Activated naive CD8-positive, alpha-beta T cell treated with anti-CD3 and anti-CD28 coated beads, Interleukin-2, amount 10 ng/mL, durations not matched to agents 7 days and 5 days (primary cell): ENCODE measurements around the gene PRUNE2. TPM values are rescaled to one million over a fixed set of nuclear protein-coding genes. Genes with fewer than 3 reads are reported as not detected.

Source experiments
- ATAC-seq: fragments of 150-1000 bp; cut with Tn5 transposase; one replicate; pipeline ENCODE4 v1.10.0; 2021; ENCODE audit warnings: low read depth, moderate library complexity
- POLR2A ChIA-PET: fragments of 350-600 bp; sonication (Branson Sonifier 250); formaldehyde crosslinking; loops from one replicate; lab custom pipeline; 2021; ENCODE audit warnings: antibody characterized with exemption; lab: Charles Lee
- DNase-seq: peaks from one replicate; pipeline ENCODE4 v3.0.0; 2021
- H3K27ac Mint-ChIP-seq: one replicate; pipeline ENCODE4 v1.8.0; 2022; ENCODE audit warnings: mild to moderate bottlenecking, mixed read lengths
- H3K27me3 Mint-ChIP-seq: one replicate; pipeline ENCODE4 v1.8.0; 2022; ENCODE audit warnings: mild to moderate bottlenecking, moderate library complexity, mixed read lengths
- H3K36me3 Mint-ChIP-seq: one replicate; pipeline ENCODE4 v1.8.0; 2021; ENCODE audit warnings: mild to moderate bottlenecking, mixed read lengths
- H3K4me1 Mint-ChIP-seq: one replicate; pipeline ENCODE4 v1.8.0; 2021; ENCODE audit warnings: mixed read lengths
- H3K4me3 Mint-ChIP-seq: one replicate; pipeline ENCODE4 v1.8.0; 2022; ENCODE audit warnings: mild to moderate bottlenecking, moderate library complexity, mixed read lengths
- H3K9me3 Mint-ChIP-seq: one replicate; pipeline ENCODE4 v1.8.0; 2021; ENCODE audit warnings: mixed read lengths
- total RNA-seq, 2 experiments: library from RNA; stranded (reverse); gene quantifications; one replicate each; pipeline ENCODE4 v1.2.3, GENCODE V29; 2021

Gene PRUNE2
- total RNA-seq, 2 experiments from 2014 or later, result 0.57 TPM; not detected in 1

GRCh38 chr9:76827296-76828080, 78.4 kb downstream of the PRUNE2 start:
- Mint-ChIP-seq H3K27me3 (peaks cover 8% of the 10 kb centered on the region), H3K4me1 (no peaks in the 10 kb centered on the region), H3K36me3 (no peaks in the 10 kb centered on the region), H3K4me3 (no peak overlapping the region), H3K27ac (no peak overlapping the region), H3K9me3 (no peaks in the 10 kb centered on the region)
- DNase-seq, result no peak
- ATAC-seq, result no peak
- POLR2A ChIA-PET, result no interaction called here

- Mint-ChIP-seq H3K9me3 (no peaks in the 10 kb centered on the region), H3K27me3 (peaks cover 2% of the 10 kb centered on the region), H3K4me3 (no peak overlapping the region), H3K4me1 (no peaks in the 10 kb centered on the region), H3K27ac (no peak overlapping the region), H3K36me3 (no peaks in the 10 kb centered on the region)
- POLR2A ChIA-PET, result no interaction called here
- ATAC-seq (no peak), DNase-seq (no peak)
Measured at GRCh38 chr9:76820431-76820830, 85.5 kb downstream of the PRUNE2 start.

- no peak overlapping the region for H3K4me3 Mint-ChIP-seq
- ATAC-seq (no peak), DNase-seq (no peak)
- H3K4me1 Mint-ChIP-seq, result no peaks in the 10 kb centered on the region
- H3K9me3 Mint-ChIP-seq, result no peaks in the 10 kb centered on the region
- H3K27me3 Mint-ChIP-seq, result peaks cover 2% of the 10 kb centered on the region
- POLR2A ChIA-PET, result no interaction called here
- no peak overlapping the region for H3K27ac Mint-ChIP-seq
- no peaks in the 10 kb centered on the region for H3K36me3 Mint-ChIP-seq
Measured at GRCh38 chr9:76818271-76818670, 87.6 kb downstream of the PRUNE2 start.

- H3K36me3 Mint-ChIP-seq, result no peaks in the 10 kb centered on the region
- H3K4me1 Mint-ChIP-seq, result no peaks in the 10 kb centered on the region
Measured at GRCh38 chr9:76817489-76817888, 88.4 kb downstream of the PRUNE2 start.

GRCh38 chr9:76812591-76812990, 93.3 kb downstream of the PRUNE2 start:
- Mint-ChIP-seq H3K27me3 (peaks cover 5% of the 10 kb centered on the region), H3K4me1 (no peaks in the 10 kb centered on the region), H3K9me3 (no peaks in the 10 kb centered on the region), H3K4me3 (no peak overlapping the region), H3K36me3 (no peaks in the 10 kb centered on the region), H3K27ac (no peak overlapping the region)
- POLR2A ChIA-PET, result no interaction called here
- no peak for ATAC-seq
- no peak for DNase-seq

More at GRCh38 chr9:76817489-76817888, 88.4 kb downstream of the PRUNE2 start:
- peaks cover 5% of the 10 kb centered on the region for H3K27me3 Mint-ChIP-seq
- ATAC-seq, result no peak
- no peaks in the 10 kb centered on the region for H3K9me3 Mint-ChIP-seq
- POLR2A ChIA-PET, result no interaction called here
- H3K27ac Mint-ChIP-seq, result no peak overlapping the region
- DNase-seq, result no peak
- H3K4me3 Mint-ChIP-seq, result no peak overlapping the region

GRCh38 chr9:76810377-76810957, 95.4 kb downstream of the PRUNE2 start:
- ATAC-seq (no peak), DNase-seq (no peak)
- POLR2A ChIA-PET, result no interaction called here
- no peaks in the 10 kb centered on the region for H3K9me3 Mint-ChIP-seq
- no peaks in the 10 kb centered on the region for H3K36me3 Mint-ChIP-seq
- no peak overlapping the region for H3K4me3 Mint-ChIP-seq
- H3K4me1 Mint-ChIP-seq, result no peaks in the 10 kb centered on the region
- H3K27me3 Mint-ChIP-seq, result peaks cover 4% of the 10 kb centered on the region
- no peak overlapping the region for H3K27ac Mint-ChIP-seq

GRCh38 chr9:76808636-76809035, 97.3 kb downstream of the PRUNE2 start:
- H3K4me1 Mint-ChIP-seq, result no peaks in the 10 kb centered on the region
- peaks cover 5% of the 10 kb centered on the region for H3K27me3 Mint-ChIP-seq
- H3K4me3 Mint-ChIP-seq, result no peak overlapping the region
- ATAC-seq (no peak), DNase-seq (no peak)
- no peak overlapping the region for H3K27ac Mint-ChIP-seq
- H3K36me3 Mint-ChIP-seq, result no peaks in the 10 kb centered on the region
- POLR2A ChIA-PET, result interaction anchor here (1.0 kb wide), 1 partner anchor 44 kb away, joined by 3 read pairs; no protein-coding TSS in a partner anchor
- no peaks in the 10 kb centered on the region for H3K9me3 Mint-ChIP-seq

- H3K9me3 Mint-ChIP-seq, result no peaks in the 10 kb centered on the region
- no peak for ATAC-seq
- DNase-seq, result no peak
- POLR2A ChIA-PET, result no interaction called here
- H3K27me3 Mint-ChIP-seq, result peaks cover 9% of the 10 kb centered on the region
- H3K4me1 Mint-ChIP-seq, result no peaks in the 10 kb centered on the region
- no peaks in the 10 kb centered on the region for H3K36me3 Mint-ChIP-seq
- no peak overlapping the region for H3K27ac Mint-ChIP-seq
- no peak overlapping the region for H3K4me3 Mint-ChIP-seq
Measured at GRCh38 chr9:76803762-76804161, 102.2 kb downstream of the PRUNE2 start.

- Mint-ChIP-seq H3K27me3 (peaks cover 11% of the 10 kb centered on the region), H3K9me3 (no peaks in the 10 kb centered on the region), H3K4me1 (no peaks in the 10 kb centered on the region), H3K36me3 (no peaks in the 10 kb centered on the region), H3K27ac (no peak overlapping the region), H3K4me3 (no peak overlapping the region)
- ATAC-seq (no peak), DNase-seq (no peak)
- POLR2A ChIA-PET, result no interaction called here
Measured at GRCh38 chr9:76803083-76803482, 102.8 kb downstream of the PRUNE2 start.

- Mint-ChIP-seq H3K4me1 (no peaks in the 10 kb centered on the region), H3K9me3 (no peaks in the 10 kb centered on the region), H3K36me3 (no peaks in the 10 kb centered on the region), H3K27me3 (peaks cover 20% of the 10 kb centered on the region), H3K4me3 (no peak overlapping the region), H3K27ac (no peak overlapping the region)
- DNase-seq (no peak), ATAC-seq (no peak)
- POLR2A ChIA-PET, result no interaction called here
Measured at GRCh38 chr9:76800901-76801300, 105.0 kb downstream of the PRUNE2 start.

- H3K27ac Mint-ChIP-seq, result no peak overlapping the region
- H3K27me3 Mint-ChIP-seq, result peaks cover 18% of the 10 kb centered on the region
- POLR2A ChIA-PET, result no interaction called here
- H3K36me3 Mint-ChIP-seq, result no peaks in the 10 kb centered on the region
- H3K4me1 Mint-ChIP-seq, result no peaks in the 10 kb centered on the region
- ATAC-seq (no peak), DNase-seq (no peak)
- no peak overlapping the region for H3K4me3 Mint-ChIP-seq
- H3K9me3 Mint-ChIP-seq, result no peaks in the 10 kb centered on the region
Measured at GRCh38 chr9:76799473-76799872, 106.4 kb downstream of the PRUNE2 start.

GRCh38 chr9:76798527-76798926, 107.4 kb downstream of the PRUNE2 start:
- no peaks in the 10 kb centered on the region for H3K9me3 Mint-ChIP-seq
- DNase-seq, result no peak
- H3K4me3 Mint-ChIP-seq, result no peak overlapping the region
- H3K27ac Mint-ChIP-seq, result no peak overlapping the region
- H3K27me3 Mint-ChIP-seq, result peaks cover 18% of the 10 kb centered on the region
- POLR2A ChIA-PET, result no interaction called here
- no peaks in the 10 kb centered on the region for H3K36me3 Mint-ChIP-seq
- no peak for ATAC-seq
- H3K4me1 Mint-ChIP-seq, result no peaks in the 10 kb centered on the region

GRCh38 chr9:76796296-76796695, 109.6 kb downstream of the PRUNE2 start:
- DNase-seq, result no peak
- H3K4me3 Mint-ChIP-seq, result no peak overlapping the region
- H3K27ac Mint-ChIP-seq, result no peak overlapping the region
- POLR2A ChIA-PET, result no interaction called here
- H3K27me3 Mint-ChIP-seq, result peaks cover 18% of the 10 kb centered on the region
- no peak for ATAC-seq
- H3K36me3 Mint-ChIP-seq, result no peaks in the 10 kb centered on the region
- H3K4me1 Mint-ChIP-seq, result no peaks in the 10 kb centered on the region
- no peaks in the 10 kb centered on the region for H3K9me3 Mint-ChIP-seq

GRCh38 chr9:76793784-76794431, 112.0 kb downstream of the PRUNE2 start:
- Mint-ChIP-seq H3K27ac (no peak overlapping the region), H3K9me3 (no peaks in the 10 kb centered on the region), H3K4me1 (no peaks in the 10 kb centered on the region), H3K36me3 (no peaks in the 10 kb centered on the region), H3K4me3 (no peak overlapping the region), H3K27me3 (peaks cover 11% of the 10 kb centered on the region)
- ATAC-seq (no peak), DNase-seq (no peak)
- POLR2A ChIA-PET, result interaction anchor here (0.5 kb wide), 1 partner anchor 19 kb away, joined by 5 read pairs; no protein-coding TSS in a partner anchor
